Gastrocnemius medialis (tissue), 4 donors: Measurements from ENCODE around the gene CACNA2D2.

Experiments used
- POLR2A ChIP-seq, 2 donors: fragments of 450-650 bp; IDR thresholded peaks; one replicate each; pipeline ENCODE4 v1.6.1; 2017; ENCODE audit warnings: antibody characterized with exemption in 2 of 2, mild to moderate bottlenecking in 2 of 2, moderate library complexity in 2 of 2
- TF ChIP-seq, protein P1 (sequence below), 5 experiments: fragments of 450-650 bp in 3 of 5; fragments of 200-600 bp in 2 of 5; sonication (generic) in 2 of 5; IDR thresholded peaks in 4 of 5; conservative IDR thresholded peaks in 1 of 5; 1 replicate in 4 of 5; 2 replicates in 1 of 5; pipeline ENCODE4 v1.5.1; 2016 to 2019; ENCODE audit warnings: antibody characterized with exemption in 5 of 5, mild to moderate bottlenecking in 3 of 5, moderate library complexity in 3 of 5

DNA sequence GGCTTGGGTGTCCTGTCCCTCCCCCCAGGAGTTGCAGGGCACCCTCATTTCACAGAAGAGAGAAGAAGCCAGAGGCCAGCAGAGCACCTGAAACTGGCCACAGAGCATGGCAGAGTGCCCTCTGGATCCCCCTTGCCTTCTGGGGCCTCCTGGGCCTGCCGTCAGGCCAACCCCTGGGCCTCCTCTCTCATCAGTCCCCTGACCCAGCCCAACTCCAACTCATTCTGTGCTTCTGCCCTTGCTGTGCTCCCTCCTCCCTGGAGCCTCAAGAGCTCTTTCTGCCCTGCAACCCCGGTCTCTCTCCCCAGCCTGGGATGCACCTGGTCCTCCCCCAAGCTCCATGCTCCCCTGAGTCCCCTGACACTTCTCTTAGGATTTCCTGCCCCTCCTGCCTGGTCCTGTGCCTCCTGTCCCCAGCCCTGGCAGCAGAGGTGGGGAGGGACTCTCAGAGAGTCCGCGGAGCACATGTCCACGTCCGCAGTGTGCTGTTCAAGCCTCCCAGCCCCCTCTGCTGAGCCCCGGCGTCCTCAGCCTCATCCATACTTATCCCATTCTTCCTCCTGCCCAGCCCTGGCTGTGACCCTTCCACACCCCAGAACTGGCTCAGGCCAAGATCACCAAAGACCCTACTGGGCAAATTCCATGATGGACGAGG lies 30.5 kb upstream of the CACNA2D2 start:
- TF ChIP-seq, protein P1, sequence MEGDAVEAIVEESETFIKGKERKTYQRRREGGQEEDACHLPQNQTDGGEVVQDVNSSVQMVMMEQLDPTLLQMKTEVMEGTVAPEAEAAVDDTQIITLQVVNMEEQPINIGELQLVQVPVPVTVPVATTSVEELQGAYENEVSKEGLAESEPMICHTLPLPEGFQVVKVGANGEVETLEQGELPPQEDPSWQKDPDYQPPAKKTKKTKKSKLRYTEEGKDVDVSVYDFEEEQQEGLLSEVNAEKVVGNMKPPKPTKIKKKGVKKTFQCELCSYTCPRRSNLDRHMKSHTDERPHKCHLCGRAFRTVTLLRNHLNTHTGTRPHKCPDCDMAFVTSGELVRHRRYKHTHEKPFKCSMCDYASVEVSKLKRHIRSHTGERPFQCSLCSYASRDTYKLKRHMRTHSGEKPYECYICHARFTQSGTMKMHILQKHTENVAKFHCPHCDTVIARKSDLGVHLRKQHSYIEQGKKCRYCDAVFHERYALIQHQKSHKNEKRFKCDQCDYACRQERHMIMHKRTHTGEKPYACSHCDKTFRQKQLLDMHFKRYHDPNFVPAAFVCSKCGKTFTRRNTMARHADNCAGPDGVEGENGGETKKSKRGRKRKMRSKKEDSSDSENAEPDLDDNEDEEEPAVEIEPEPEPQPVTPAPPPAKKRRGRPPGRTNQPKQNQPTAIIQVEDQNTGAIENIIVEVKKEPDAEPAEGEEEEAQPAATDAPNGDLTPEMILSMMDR (IDR thresholded peaks at IDR 0.05 in 4 of 5, conservative IDR thresholded peaks at IDR 0.05 in 1 of 5) = no peak
- no peak for TF ChIP-seq POLR2A (IDR thresholded peaks at IDR 0.05)
